Left ventricle myocardium inferior (tissue), 1 donor: ENCODE results near the gene FANCE. TPM values are rescaled to one million over a fixed set of nuclear protein-coding genes. Genes with fewer than 3 reads are reported as not detected.

Experiments used
- DNase-seq: peaks from one replicate; pipeline ENCODE4 v3.0.0-alpha.2; 2020
- H3K27ac ChIP-seq: fragments of 200-600 bp; replicated peaks from 2 replicates; pipeline ENCODE4 v1.8.0; 2021
- H3K27me3 ChIP-seq: fragments of 200-600 bp; 2 replicates; pipeline ENCODE4 v1.8.0; 2021; ENCODE audit warnings: low read depth
- H3K36me3 ChIP-seq: fragments of 200-600 bp; 2 replicates; pipeline ENCODE4 v1.8.0; 2021
- H3K4me1 ChIP-seq: fragments of 200-600 bp; 2 replicates; pipeline ENCODE4 v1.8.0; 2021
- H3K4me3 ChIP-seq: fragments of 200-600 bp; 2 replicates; pipeline ENCODE4 v1.8.0; 2021; ENCODE audit warnings: mild to moderate bottlenecking, moderate library complexity
- H3K9me3 ChIP-seq: fragments of 200-600 bp; replicated peaks from 2 replicates; pipeline ENCODE4 v1.8.0; 2021
- CTCF ChIP-seq: fragments of 200-600 bp; IDR thresholded peaks from 2 replicates; pipeline ENCODE4 v1.8.0; 2021; ENCODE audit warnings: antibody characterized with exemption, mild to moderate bottlenecking, borderline replicate concordance
- intact Hi-C: fragments of 100-400 bp; cut with micrococcal nuclease; formaldehyde crosslinking; loops from one replicate; pipeline ENCODE4 v1.11.0; 2022
- total RNA-seq: library from RNA; stranded (reverse); fragmentation: NEBNext Ultra II Directional; extraction: Animal tissue kit (Norgen Biotek cat#: 25700); gene quantifications from one replicate; pipeline ENCODE4 v1.2.1, GENCODE V29; 2021
- donor health status: DM: no; HTN: yes; CAD: no; lungs with severe emphysema.

The FANCE gene
- total RNA-seq, 1 donor from 2014 or later: 3.7 TPM

- intact Hi-C loops: no loop called here
- peak; percentile 36 for DNase-seq
- Histone ChIP-seq H3K4me3 (peak overlapping the region; percentile 54), H3K27ac (peak overlapping the region; percentile 76), H3K4me1 (peaks cover 70% of the 10 kb centered on the region), H3K9me3 (no peaks in the 10 kb centered on the region), H3K27me3 (no peaks in the 10 kb centered on the region), H3K36me3 (peaks cover 7% of the 10 kb centered on the region)
- no peak for TF ChIP-seq CTCF
Observed at GRCh38 chr6:35486005-35486925, 34.1 kb downstream of the FANCE start.

- TF ChIP-seq CTCF: no peak
- peaks cover 80% of the 10 kb centered on the region for H3K4me1 ChIP-seq
- no peaks in the 10 kb centered on the region for H3K36me3 ChIP-seq
- peak; percentile 16 for DNase-seq
- intact Hi-C loops: no loop called here
- H3K9me3 ChIP-seq: no peaks in the 10 kb centered on the region
- H3K4me3 ChIP-seq: no peak overlapping the region
- peak overlapping the region; percentile 87 for H3K27ac ChIP-seq
- no peaks in the 10 kb centered on the region for H3K27me3 ChIP-seq
Observed at GRCh38 chr6:35487658-35488516, 35.7 kb downstream of the FANCE start.

- no peak for TF ChIP-seq CTCF
- H3K4me1 ChIP-seq: peaks cover 86% of the 10 kb centered on the region
- intact Hi-C loops: no loop called here
Observed at GRCh38 chr6:35488517-35488862, 36.4 kb downstream of the FANCE start.

GRCh38 chr6:35489066-35489465 lies 36.9 kb downstream of the FANCE start:
- H3K4me3 ChIP-seq: no peak overlapping the region
- no peaks in the 10 kb centered on the region for H3K27me3 ChIP-seq
- peak overlapping the region; percentile 87 for H3K27ac ChIP-seq
- H3K4me1 ChIP-seq: peaks cover 92% of the 10 kb centered on the region
- no peaks in the 10 kb centered on the region for H3K36me3 ChIP-seq
- intact Hi-C loops: no loop called here
- H3K9me3 ChIP-seq: no peaks in the 10 kb centered on the region
- DNase-seq: no peak
- no peak for TF ChIP-seq CTCF

More at GRCh38 chr6:35488517-35488862, 36.4 kb downstream of the FANCE start:
- Histone ChIP-seq H3K4me3 (no peak overlapping the region), H3K27me3 (no peaks in the 10 kb centered on the region), H3K36me3 (no peaks in the 10 kb centered on the region), H3K9me3 (no peaks in the 10 kb centered on the region), H3K27ac (peak overlapping the region; percentile 87)
- no peak for DNase-seq

- no peaks in the 10 kb centered on the region for H3K9me3 ChIP-seq
- peak overlapping the region; percentile 54 for H3K4me3 ChIP-seq
- TF ChIP-seq CTCF: no peak
- no peaks in the 10 kb centered on the region for H3K27me3 ChIP-seq
- H3K4me1 ChIP-seq: peaks cover 97% of the 10 kb centered on the region
- H3K27ac ChIP-seq: peak overlapping the region; percentile 87
- H3K36me3 ChIP-seq: no peaks in the 10 kb centered on the region
- DNase-seq: peak; percentile 88
- intact Hi-C loops: no loop called here
Observed at GRCh38 chr6:35489995-35490791, 38.1 kb downstream of the FANCE start.
